Posterior cingulate gyrus (tissue), 11 donors: Measurements from ENCODE around the gene ELMO3.

ENCODE experiments used
- DNase-seq, 10 donors: peaks; one replicate each; pipeline versions ENCODE4 v3.0.0 to v3.0.0-alpha.2; 2020 to 2021; ENCODE audit warnings: mixed read lengths in 3 of 10
- intact Hi-C: fragments of 100-400 bp; cut with DNase I; formaldehyde crosslinking; loops from one replicate; pipeline ENCODE4 v1.15.1; 2023

The ELMO3 gene, protein sequence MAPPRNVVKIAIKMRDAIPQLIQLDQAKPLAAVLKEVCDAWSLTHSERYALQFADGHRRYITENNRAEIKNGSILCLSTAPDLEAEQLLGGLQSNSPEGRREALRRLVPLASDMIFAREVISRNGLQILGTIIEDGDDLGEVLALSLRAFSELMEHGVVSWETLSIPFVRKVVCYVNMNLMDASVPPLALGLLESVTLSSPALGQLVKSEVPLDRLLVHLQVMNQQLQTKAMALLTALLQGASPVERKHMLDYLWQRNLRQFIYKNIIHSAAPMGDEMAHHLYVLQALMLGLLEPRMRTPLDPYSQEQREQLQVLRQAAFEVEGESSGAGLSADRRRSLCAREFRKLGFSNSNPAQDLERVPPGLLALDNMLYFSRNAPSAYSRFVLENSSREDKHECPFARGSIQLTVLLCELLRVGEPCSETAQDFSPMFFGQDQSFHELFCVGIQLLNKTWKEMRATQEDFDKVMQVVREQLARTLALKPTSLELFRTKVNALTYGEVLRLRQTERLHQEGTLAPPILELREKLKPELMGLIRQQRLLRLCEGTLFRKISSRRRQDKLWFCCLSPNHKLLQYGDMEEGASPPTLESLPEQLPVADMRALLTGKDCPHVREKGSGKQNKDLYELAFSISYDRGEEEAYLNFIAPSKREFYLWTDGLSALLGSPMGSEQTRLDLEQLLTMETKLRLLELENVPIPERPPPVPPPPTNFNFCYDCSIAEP

DNA sequence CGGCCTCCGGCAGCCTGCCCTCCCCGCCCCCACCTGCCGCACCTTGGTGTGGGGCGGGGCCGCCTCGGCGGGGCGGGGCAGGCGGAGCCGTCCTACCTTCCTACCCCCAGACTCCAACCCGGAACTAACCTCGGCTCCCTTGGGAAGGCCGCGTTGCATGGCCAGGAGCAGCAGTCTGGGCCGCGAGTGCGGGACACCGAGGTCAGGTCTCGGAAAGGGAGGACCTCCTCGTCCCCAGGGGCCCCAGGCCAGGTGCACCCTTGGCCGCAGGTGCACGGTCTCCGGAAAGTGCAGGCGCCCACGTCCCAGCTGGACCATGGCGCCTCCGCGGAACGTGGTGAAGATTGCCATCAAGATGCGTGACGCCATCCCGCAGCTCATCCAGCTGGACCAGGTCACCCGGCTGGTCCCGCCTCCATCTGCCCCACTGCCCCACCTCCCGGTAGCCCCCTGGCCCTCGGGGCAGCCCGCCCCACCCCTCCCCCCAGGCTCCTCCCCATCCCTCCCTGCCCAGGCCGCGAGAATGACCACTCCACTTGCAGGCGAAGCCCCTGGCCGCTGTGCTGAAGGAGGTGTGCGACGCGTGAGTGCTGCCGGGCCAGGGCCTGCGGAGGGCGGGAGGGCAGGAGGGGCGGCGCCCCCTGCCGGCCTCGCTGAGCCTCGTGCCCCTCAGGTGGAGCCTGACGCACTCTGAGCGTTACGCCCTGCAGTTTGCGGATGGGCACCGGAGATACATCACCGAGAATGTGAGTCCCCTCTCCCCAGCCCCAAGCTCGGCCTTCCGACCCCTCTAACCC is at the start of gene ELMO3:
ELMO3 (plus strand) TSS at position 121 of the 797 bp plus-strand sequence; CDS start at position 317, 196 bp downstream.
- intact Hi-C loops, result no loop called here

DNA sequence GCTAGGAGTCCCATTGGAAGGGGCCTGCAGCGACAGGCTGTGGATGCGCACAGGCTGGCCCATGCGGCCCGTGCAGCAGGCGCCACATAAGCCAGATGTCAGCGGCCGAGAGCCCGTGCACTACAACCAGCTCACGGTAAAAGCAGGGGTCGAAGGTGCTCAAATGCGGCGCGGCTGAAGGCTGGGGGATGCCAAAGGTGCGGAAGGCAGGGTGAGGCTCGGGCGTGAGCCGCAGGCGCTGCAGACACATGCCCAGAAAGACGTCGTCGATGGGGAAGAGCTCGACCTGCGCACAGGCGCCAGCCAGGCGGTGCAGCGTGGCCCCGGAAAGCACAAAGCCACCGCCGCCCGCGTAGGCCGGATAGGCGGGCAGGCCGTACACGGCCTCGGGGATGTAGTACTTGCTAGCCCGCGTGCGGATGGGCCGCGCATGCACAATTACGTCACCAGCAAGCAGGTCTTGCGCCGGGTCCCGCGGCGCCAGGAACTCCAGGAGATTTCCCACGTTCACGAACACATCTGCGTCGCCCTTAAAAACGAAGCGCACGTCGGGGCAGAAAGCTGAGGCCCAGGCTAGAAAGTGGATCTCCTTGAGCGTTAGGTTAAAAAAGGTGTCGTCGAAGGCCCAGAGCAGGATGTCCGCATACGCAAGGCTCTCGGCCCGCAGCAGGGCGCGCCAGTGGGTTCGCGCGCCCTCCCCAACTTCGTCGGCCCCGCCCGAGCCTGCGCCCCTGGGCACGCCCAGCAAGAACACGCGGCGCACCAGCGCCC is 49.5 kb upstream of the ELMO3 start:
- peak in 3 of 10 donors; percentile 70 to 83 (median 80) for DNase-seq

More for the DNA sequence above, at the start of gene ELMO3:
- no peak for DNase-seq

DNA sequence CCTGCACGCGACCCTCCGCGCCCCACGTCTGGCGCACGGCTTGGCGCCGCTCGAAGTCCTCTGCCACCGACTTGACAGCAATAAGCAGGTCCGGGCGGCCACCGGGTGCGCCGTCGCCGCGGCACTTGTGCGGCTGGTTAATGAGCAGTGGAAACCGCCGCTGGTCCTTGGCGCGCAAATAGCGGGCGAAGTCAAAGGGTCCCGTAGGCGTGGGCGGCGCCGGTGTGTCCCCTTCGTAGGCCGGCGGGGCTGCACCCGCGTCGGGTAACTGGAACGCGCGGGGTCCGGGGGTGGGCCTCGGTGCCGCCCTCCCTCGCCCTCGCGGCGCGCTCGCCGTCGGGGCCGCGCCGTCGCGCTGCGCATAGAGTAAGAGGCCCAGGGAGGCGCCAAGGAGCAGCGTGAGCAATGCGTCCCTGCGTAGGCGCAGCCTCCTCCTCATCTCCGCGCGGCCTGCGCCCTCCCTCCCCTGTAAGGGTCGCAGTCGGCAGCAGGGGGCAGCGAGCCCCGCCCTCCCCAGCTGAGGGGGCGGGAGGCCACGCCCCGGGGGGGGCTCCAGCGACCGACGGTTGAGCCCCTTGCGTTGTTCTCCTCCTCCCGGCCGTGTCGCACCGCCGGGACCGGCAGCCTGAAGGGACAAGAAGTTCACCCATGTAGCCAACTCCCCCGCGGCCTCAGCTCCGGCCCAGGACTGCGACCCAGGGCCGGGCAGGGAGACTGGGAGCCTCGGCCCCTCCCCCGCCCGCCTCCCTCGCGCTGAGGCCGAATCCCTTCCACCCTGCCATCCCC is 48.7 kb upstream of the ELMO3 start:
- intact Hi-C loops, result no loop called here
- DNase-seq, result peak in 3 of 10 donors; percentile 73 to 86 (median 81)

More for the DNA sequence above, 49.5 kb upstream of the ELMO3 start:
- intact Hi-C loops, result no loop called here

DNA sequence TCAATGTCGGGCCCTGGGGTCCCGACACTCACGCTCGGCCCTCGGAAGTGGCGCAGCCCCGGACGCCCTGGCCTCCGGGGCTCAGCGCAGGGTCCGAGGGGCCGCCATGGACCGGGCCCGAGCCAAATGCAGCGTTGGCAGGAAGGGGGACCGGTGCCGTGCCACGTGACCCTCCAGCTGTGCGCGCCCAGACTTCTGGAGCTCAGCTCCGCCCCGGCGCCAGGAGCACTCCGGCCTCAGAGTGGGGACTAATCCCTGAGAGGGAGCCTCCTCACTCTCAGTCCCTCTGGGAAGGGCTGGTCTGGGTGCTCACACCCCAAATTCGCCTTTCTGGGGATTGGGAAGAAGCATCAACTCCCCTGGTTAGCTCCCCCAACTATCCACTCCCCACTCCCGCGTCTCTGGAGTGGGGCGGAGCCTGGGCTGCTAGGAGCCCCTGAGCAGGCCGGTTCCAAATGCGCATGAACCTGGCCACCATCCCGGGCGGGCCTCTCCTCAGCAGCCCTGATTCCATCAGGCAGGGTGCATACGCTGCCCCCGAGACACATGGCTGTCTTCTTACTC is 48.0 kb upstream of the ELMO3 start, which contains the start of gene B3GNT9:
B3GNT9 (minus strand) TSS at position 166 of the 564 bp plus-strand sequence. CDS start 513 bp downstream, outside the sequence.
- DNase-seq, result peak in 9 of 10 donors; percentile 58 to 94 (median 72)
- intact Hi-C loops, result no loop called here

DNA sequence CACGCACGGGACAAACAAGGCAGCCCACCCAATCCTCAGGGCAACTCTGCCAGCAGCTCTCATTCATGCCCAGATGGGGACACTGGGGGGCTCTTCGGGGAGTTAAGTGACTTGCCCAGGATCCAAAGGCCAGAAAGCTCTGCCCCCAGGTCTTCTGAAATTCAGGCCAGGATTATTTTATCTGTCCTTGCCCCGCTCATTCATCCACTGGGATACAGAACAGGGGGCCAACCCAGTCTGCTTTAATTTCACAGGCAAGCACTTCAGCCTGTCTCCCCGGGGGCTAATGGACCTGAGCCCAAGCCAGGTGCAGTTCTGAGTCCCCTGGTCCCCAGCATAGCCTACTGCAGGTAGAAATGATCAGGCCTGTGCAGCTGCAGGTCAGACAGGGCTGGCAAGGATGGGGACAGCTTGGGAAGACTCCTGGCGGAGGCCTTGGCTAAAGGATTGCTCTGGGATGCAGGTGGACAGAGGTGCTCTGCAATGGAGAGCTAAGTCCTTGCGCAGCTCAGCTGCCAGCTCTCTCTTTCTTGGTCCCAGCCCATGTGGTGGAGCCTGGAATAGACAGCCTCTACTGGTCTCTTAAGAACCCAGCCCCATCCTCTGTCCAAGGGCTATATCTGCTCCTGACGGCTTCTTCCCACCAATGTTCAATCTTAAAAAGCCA is 47.4 kb upstream of the ELMO3 start:
- intact Hi-C loops, result no loop called here
- DNase-seq, result peak in 2 of 10 donors; percentile 37 to 38

DNA sequence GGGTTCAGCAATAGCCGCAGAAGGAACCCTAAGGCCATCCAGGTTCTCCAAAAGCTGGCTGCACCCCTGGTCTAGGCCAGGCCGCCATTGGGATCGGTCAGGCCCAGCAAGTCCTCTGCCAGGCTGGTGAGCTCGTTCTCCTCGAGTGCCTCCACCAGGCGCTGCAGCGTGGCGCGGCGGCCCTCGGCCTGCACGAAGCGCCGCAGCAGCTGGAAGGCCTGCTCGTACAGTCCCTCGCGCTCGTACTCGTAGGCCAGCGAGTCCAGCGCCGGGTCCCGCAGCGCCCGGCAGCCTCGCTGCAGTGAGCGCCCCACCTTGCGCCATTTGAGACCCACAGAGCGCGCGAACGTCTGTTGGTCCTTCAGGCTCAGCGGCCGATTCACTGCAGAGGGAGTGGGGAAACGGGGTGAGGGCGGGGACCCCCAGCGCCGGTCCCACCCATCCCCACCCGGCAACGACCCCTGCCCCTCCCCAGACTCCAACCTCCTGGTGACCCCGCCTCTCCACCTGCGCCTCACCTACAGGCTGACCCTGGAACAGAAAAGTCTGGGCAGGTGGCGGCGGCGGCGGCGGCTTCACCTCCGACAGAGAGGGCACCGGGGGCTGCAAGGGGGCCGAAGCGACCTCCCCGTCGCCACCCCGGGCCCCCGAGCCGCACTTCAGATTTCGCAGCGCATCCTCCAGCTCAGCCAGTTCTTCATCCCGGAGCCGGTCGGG is 44.2 kb upstream of the ELMO3 start:
- DNase-seq, result peak in 3 of 10 donors; percentile 60 to 84 (median 64)
- intact Hi-C loops, result loop anchor here (1.0 to 5.0 kb wide), 4 partner anchors 42 to 200 kb away; no protein-coding TSS in a partner anchor

DNA sequence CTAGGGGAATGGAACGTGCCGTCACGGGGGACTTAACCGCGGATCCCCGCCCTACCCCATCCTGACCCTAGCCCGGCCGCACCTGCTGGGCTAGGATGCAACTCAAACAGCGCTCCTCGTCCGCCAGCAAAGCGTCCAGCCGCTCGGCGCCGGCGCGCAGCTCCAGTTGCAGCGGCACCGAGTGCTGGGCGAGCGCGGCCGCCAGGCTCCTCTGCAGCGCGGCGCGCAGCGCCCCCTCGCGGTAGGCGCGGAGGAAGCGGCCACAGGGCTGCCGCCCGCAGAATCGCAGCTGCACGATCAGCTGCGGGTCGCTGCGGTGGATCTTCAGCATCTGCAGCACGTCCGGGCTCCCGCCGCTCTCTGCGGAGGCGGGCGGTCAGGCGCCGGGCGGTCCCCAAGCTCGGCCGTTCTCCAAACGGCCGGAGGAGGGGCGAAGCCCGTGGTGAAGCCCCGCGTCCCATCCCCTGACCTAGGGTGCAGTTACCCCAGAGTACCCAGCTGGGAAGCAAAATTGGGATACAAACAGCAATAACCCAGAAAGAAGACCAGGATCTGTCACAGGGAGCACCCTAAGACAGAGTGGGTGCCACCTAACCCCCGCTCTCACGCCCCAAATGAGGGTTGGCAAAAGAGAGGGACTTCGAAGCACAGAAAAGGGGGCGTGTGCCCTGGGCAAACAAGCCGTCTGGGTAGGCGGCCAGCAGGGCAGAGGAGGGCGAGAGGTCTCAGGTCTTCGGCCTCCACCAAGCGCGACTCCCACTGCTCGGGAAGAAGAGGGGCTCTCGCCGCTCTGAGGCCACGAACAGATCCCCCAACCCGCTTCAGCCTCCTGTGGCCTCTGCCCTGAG is 43.4 kb upstream of the ELMO3 start:
- intact Hi-C loops, result loop anchor here (1.0 to 5.0 kb wide), 4 partner anchors 43 to 201 kb away; no protein-coding TSS in a partner anchor
- DNase-seq, result peak; percentile 69 to 97 (median 81)

DNA sequence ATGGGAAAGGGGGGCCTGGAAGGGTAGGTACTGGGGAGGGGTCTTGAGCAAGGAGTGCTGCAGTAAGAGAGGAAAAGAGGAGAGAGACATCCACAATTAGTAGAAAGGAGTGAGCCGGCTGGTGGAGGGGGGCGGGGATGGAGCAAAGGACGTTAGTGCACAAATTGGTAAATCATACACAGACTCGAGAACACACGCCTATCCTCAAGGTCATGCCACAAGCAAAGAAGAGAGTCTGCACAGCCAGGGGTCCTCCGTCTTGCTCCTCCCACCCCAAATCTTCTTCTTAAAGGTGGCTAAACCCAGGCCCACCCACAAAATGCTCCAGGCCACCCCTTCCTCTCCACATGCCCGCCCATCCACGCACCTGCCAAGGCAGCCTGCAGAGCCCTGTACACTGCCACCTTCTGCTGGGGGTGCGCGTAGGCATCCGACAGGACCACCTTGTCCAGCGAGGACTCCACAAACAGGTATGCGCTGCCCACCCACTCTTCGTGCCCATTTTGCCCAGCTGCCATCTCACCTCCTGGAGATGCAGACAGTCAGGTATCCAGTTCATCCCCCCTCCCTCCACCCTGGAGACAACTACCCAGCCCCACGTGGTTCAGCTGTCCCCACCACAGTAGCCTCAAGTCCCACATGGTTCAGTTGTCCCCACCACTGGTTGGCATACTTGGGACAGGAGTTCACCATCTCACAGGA is 42.6 kb upstream of the ELMO3 start:
- DNase-seq, result peak in 3 of 10 donors; percentile 54 to 83 (median 60)
- intact Hi-C loops, result loop anchor here (5.0 kb wide), 2 partner anchors 44 to 139 kb away; no protein-coding TSS in a partner anchor

DNA sequence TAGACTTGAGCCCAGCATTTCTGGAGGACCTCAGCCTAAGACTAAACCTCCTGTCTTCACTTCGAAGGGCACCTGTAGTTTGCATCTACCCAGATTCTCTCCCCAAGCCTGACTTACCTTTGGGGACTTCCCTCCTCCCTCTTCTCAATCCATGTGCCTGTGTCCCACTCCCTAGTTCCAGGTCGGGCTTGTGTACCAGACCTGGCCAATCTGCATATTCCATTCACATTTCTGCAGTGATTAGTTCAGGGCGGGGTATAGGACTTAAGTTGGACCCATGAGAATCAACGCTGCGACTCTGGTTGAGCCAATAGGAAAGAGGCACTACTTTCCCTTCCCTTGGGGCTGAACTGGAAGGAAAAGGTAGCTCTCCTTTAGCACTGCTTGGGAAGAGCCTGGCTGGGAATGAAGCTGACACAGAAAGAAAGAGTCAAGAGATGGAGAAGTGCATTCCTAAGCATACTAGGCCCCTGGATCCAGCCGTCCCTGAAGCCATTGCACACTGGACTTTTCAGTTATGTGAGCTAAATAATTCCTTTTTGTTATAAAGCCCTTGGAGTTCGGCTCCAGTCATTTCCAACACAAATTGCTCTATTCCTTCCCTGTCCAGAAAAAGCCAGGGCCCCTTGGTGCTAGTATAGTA is 41.7 kb upstream of the ELMO3 start:
- intact Hi-C loops, result loop anchor here (5.0 kb wide), 2 partner anchors 45 to 140 kb away; no protein-coding TSS in a partner anchor
- DNase-seq, result peak in 1 of 10 donors; percentile 4

DNA sequence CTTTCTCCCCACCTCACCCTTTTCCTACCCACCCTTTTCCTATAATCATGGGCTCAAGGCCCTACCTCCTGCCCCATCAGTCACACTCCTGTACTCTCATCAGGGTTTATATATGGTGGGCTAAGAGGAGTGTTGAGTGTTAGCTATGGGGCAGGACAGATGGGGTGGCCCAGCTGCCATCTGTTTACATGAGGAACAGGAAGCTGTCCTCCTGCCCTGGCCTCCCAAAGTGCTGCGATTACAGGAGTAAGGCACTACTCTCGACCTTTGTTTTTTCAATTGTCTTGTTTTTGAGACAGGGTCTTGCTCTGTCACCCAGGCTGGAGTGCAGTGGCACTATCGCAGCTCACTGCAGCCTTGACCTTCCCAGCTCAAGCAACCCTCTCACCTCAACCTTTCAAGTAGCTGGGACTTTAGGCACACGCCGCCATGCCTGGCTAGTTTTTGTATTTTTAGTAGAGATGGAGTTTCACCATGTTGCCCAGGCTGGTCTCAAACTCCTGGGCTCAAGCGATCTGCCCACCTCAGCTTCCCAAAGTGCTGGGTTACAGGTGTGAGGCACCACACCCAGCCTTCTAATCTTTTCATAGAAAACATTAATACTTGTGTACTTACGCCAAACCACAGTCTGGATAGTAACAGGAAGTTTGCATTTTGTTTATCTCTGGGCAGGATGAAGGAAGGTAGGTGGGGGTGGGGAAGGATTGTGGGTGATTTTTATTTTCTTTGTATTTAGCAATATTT is 40.9 kb upstream of the ELMO3 start:
- peak in 3 of 10 donors; percentile 24 to 63 (median 48) for DNase-seq
- intact Hi-C loops, result loop anchor here (5.0 kb wide), 2 partner anchors 46 to 141 kb away; no protein-coding TSS in a partner anchor

DNA sequence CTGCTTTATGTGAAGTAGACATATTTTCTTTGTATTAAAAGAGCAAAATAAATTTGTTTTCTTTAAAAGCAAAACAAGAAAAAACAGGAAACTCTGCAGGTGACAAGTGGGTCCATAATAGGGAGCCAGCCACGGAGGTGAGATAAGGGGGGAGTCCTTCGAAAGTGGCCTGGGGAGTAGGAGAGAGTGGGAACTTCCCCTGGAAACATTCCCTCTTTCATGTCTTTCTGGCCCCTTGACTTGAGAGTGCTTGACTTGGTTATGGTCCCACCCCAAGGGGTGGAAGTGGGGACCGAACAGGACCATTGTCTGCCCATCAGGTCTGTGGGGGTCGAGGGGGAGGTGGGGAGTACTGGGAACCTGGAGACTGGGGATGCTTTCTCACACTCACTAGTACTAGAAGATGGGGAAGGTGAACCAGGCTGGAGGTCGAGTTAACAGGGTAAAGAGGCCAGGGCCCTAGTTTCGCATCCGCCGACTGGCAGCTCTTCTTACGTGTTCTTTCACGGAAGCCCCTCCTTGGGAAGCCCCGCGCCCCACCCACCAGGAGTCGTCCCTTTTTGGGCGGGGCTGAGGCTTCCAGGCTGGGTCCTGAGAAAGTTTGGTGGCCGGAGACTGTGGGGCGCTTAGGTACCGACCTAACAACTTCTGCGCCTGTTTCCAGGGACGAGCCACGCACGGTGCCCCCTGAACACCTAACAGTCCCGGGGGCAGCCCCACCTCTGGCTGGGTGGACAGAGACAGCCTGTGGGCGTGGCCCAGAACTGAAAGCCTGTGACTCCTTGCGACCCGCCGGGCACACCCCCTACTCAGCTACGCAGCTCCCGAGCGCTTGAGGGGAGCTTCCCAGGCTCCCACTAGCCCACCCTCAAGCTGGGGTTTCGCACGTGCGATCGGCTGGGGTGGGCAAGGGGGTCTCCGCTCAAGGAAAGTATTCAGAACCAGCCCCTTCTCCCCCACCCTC is 40.0 kb upstream of the ELMO3 start:
- intact Hi-C loops, result loop anchor here (5.0 kb wide), 2 partner anchors 47 to 142 kb away; no protein-coding TSS in a partner anchor

DNA sequence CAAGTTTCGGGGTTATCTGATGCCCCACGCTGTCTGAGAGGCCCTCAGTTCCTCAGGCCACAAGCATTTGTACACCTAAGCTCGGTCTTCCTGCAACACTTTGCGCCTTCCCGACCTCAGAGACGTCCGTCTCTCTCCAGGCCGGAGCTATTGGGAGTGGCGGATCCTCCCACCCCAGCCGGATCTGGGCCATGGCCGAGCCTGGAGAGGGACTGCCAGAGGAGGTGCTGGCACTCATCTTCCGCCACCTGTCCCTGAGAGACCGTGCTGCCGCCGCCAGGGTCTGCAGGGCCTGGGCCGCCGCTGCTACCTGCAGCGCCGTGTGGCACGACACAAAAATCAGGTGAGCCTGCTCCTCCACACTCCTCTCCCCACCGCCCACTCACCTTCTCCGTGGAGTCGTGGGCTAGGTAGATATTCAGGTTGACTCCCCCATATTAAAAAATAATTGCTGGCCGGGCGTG is 37.3 kb upstream of the ELMO3 start:
- intact Hi-C loops, result no loop called here
- peak in 1 of 10 donors; percentile 58 for DNase-seq

More for the DNA sequence above, 40.0 kb upstream of the ELMO3 start:
- peak in 1 of 10 donors; percentile 82 for DNase-seq
